OCI-LY1 (cell line): ENCODE data around the gene NTSR1.

ENCODE experiments used
- H2AFZ ChIP-seq: fragments of 200-600 bp; sonication (generic), shearing (Covaris generic); 2 replicates; pipeline ENCODE4 v1.6.0; 2014; ENCODE audit warnings: antibody characterized with exemption, mild to moderate bottlenecking, low read length
- H3F3A ChIP-seq: fragments of 200-600 bp; sonication (generic), shearing (Covaris generic); 2 replicates; pipeline ENCODE4 v1.6.0; 2014; ENCODE audit warnings: mild to moderate bottlenecking, antibody characterized with exemption, low read length, moderate library complexity; ENCODE audit not compliant: insufficient read depth
- H3K27ac ChIP-seq: fragments of 200-600 bp; sonication (generic); 2 replicates; pipeline ENCODE4 v1.5.1; 2014; ENCODE audit warnings: low read length, mixed run types, mild to moderate bottlenecking, low read depth; ENCODE audit not compliant: poor library complexity, severe bottlenecking
- H3K27me3 ChIP-seq: fragments of 200-600 bp; sonication (generic); 2 replicates; pipeline ENCODE4 v1.6.0; 2014; ENCODE audit warnings: antibody characterized with exemption, mild to moderate bottlenecking, low read length, moderate library complexity; ENCODE audit not compliant: insufficient read depth
- H3K36me3 ChIP-seq: fragments of 200-600 bp; sonication (generic); 2 replicates; pipeline ENCODE4 v1.6.1; 2014; ENCODE audit warnings: mild to moderate bottlenecking, antibody characterized with exemption, low read length, moderate library complexity, mixed read lengths; ENCODE audit not compliant: insufficient read depth
- H3K4me1 ChIP-seq: fragments of 200-600 bp; sonication (generic); 2 replicates; pipeline ENCODE4 v1.5.1; 2014; ENCODE audit warnings: mild to moderate bottlenecking, low read length, moderate library complexity; ENCODE audit not compliant: insufficient read depth, severe bottlenecking
- H3K4me2 ChIP-seq: fragments of 200-600 bp; sonication (generic), shearing (Covaris generic); 2 replicates; pipeline ENCODE4 v1.6.1; 2014; ENCODE audit warnings: low read length
- H3K4me3 ChIP-seq: fragments of 200-600 bp; sonication (generic); 2 replicates; pipeline ENCODE4 v1.5.1; 2014; ENCODE audit warnings: low read length, low read depth, mild to moderate bottlenecking, mixed read lengths; ENCODE audit not compliant: poor library complexity, severe bottlenecking
- H3K79me2 ChIP-seq: fragments of 200-600 bp; shearing (Covaris generic); 2 replicates; pipeline ENCODE4 v1.6.1; 2016; ENCODE audit warnings: mixed run types, low read length, mixed read lengths; ENCODE audit not compliant: insufficient read depth
- H3K9ac ChIP-seq: fragments of 200-600 bp; sonication (generic), shearing (Covaris generic); 2 replicates; pipeline ENCODE4 v1.6.1; 2014; ENCODE audit warnings: mild to moderate bottlenecking, low read length, mixed read lengths
- H3K9me2 ChIP-seq: fragments of 200-600 bp; sonication (generic), shearing (Covaris generic); 2 replicates; pipeline ENCODE4 v1.6.1; 2014; ENCODE audit warnings: low read depth, mild to moderate bottlenecking, low read length, mixed read lengths
- H3K9me3 ChIP-seq: fragments of 200-600 bp; shearing (Covaris generic); 2 replicates; pipeline ENCODE4 v1.6.1; 2014; ENCODE audit warnings: low read length, mixed read lengths
- H4K20me1 ChIP-seq: fragments of 200-600 bp; sonication (generic), shearing (Covaris generic); 2 replicates; pipeline ENCODE4 v1.6.0; 2016; ENCODE audit warnings: mild to moderate bottlenecking, low read length; ENCODE audit not compliant: insufficient read depth
- CTCF ChIP-seq: fragments of 200-600 bp; sonication (generic), shearing (Covaris generic); IDR thresholded peaks from 2 replicates; pipeline ENCODE4 v1.5.1; 2017; ENCODE audit warnings: mild to moderate bottlenecking, antibody characterized with exemption, low read length, moderate library complexity, mixed read lengths
- EZH2 ChIP-seq: fragments of 200-600 bp; sonication (generic), shearing (Covaris generic); IDR thresholded peaks from 2 replicates; pipeline ENCODE4 v1.8.0; 2017; ENCODE audit warnings: borderline replicate concordance, mixed run types, mild to moderate bottlenecking, antibody characterized with exemption, low read length, moderate library complexity, mixed read lengths

NTSR1 gene

GRCh38 chr20:62663145-62664018 lies 45.3 kb upstream of the NTSR1 start:
- 0 out of 2 replicates have a peak, but pooled peaks cover 4% of the 10 kb centered on the region for H3K27me3 ChIP-seq
- H3K4me3 ChIP-seq = no peak overlapping the region
- no peaks in the 10 kb centered on the region for H3K9me3 ChIP-seq
- no peaks in the 10 kb centered on the region for H3K36me3 ChIP-seq
- no peaks in the 10 kb centered on the region for H3K4me1 ChIP-seq
- no peaks in the 10 kb centered on the region for H3K79me2 ChIP-seq
- no peaks in the 10 kb centered on the region for H3K9me2 ChIP-seq
- no peak overlapping the region for H3K27ac ChIP-seq
- H4K20me1 ChIP-seq = no peaks in the 10 kb centered on the region
- H2AFZ ChIP-seq = no peak overlapping the region
- TF ChIP-seq EZH2 (no peak), CTCF (no peak)
- H3K4me2 ChIP-seq = no peak overlapping the region
- no peak overlapping the region for H3K9ac ChIP-seq
- H3F3A ChIP-seq = no peaks in the 10 kb centered on the region

- Histone ChIP-seq H3K36me3 (no peaks in the 10 kb centered on the region), H3K4me1 (no peaks in the 10 kb centered on the region), H3K4me3 (no peak overlapping the region), H3K4me2 (no peak overlapping the region), H4K20me1 (no peaks in the 10 kb centered on the region), H3K9me2 (no peaks in the 10 kb centered on the region), H3K9me3 (no peaks in the 10 kb centered on the region), H3F3A (no peaks in the 10 kb centered on the region), H3K27me3 (0 out of 2 replicates have a peak, but pooled peaks cover 4% of the 10 kb centered on the region), H2AFZ (no peak overlapping the region), H3K9ac (no peak overlapping the region), H3K27ac (no peak overlapping the region), H3K79me2 (no peaks in the 10 kb centered on the region)
- no peak for TF ChIP-seq EZH2
Measured at GRCh38 chr20:62664019-62664971, 44.3 kb upstream of the NTSR1 start.

- H3K27me3 ChIP-seq = 0 out of 2 replicates have a peak, but pooled peaks cover 4% of the 10 kb centered on the region
- H2AFZ ChIP-seq = no peak overlapping the region
- no peak overlapping the region for H3K4me3 ChIP-seq
- no peaks in the 10 kb centered on the region for H3K36me3 ChIP-seq
- no peak for TF ChIP-seq EZH2
- TF ChIP-seq CTCF = no peak
- no peaks in the 10 kb centered on the region for H3F3A ChIP-seq
- no peak overlapping the region for H3K4me2 ChIP-seq
- H3K9me2 ChIP-seq = no peaks in the 10 kb centered on the region
- no peaks in the 10 kb centered on the region for H4K20me1 ChIP-seq
- H3K9me3 ChIP-seq = no peaks in the 10 kb centered on the region
- no peaks in the 10 kb centered on the region for H3K79me2 ChIP-seq
- H3K27ac ChIP-seq = no peak overlapping the region
- no peak overlapping the region for H3K9ac ChIP-seq
- H3K4me1 ChIP-seq = no peaks in the 10 kb centered on the region
Measured at GRCh38 chr20:62665153-62665754, 43.4 kb upstream of the NTSR1 start.
